Measurements from ENCODE around the gene USP34. TPM values are rescaled to one million over a fixed set of nuclear protein-coding genes. Genes with fewer than 3 reads are reported as not detected.

Gene USP34
- total and polyA plus RNA-seq, 2 experiments from 2014 or later: 42.4 to 94.5 TPM

GRCh38 chr2:61181382-61182058 is 289.4 kb downstream of the USP34 start:
- peak in 1 of 2 donors; percentile 38 for DNase-seq (ENCODE audit: low read depth in 1 of 2, low spot score in 1 of 2)
- Histone ChIP-seq H3K27me3 (no peaks in the 10 kb centered on the region), H3K27ac (no peak overlapping the region), H3K9me3 (ENCODE audit: low read depth) (no peaks in the 10 kb centered on the region), H3K36me3 (peaks cover 36% of the 10 kb centered on the region), H3K4me1 (ENCODE audit: low read depth) (peaks cover 11% of the 10 kb centered on the region), H3K4me3 (no peak overlapping the region)
- TF ChIP-seq, protein P1, sequence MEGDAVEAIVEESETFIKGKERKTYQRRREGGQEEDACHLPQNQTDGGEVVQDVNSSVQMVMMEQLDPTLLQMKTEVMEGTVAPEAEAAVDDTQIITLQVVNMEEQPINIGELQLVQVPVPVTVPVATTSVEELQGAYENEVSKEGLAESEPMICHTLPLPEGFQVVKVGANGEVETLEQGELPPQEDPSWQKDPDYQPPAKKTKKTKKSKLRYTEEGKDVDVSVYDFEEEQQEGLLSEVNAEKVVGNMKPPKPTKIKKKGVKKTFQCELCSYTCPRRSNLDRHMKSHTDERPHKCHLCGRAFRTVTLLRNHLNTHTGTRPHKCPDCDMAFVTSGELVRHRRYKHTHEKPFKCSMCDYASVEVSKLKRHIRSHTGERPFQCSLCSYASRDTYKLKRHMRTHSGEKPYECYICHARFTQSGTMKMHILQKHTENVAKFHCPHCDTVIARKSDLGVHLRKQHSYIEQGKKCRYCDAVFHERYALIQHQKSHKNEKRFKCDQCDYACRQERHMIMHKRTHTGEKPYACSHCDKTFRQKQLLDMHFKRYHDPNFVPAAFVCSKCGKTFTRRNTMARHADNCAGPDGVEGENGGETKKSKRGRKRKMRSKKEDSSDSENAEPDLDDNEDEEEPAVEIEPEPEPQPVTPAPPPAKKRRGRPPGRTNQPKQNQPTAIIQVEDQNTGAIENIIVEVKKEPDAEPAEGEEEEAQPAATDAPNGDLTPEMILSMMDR (IDR thresholded peaks at IDR 0.05; ENCODE audit: low read depth, low read length): no peak

- Histone ChIP-seq H3K4me1 (ENCODE audit: low read depth) (peaks cover 11% of the 10 kb centered on the region), H3K27me3 (no peaks in the 10 kb centered on the region), H3K36me3 (peaks cover 28% of the 10 kb centered on the region), H3K9me3 (ENCODE audit: low read depth) (no peaks in the 10 kb centered on the region), H3K4me3 (no peak overlapping the region), H3K27ac (peak overlapping the region; percentile 18)
- no peak for DNase-seq (ENCODE audit: low read depth in 1 of 2, low spot score in 1 of 2)
- TF ChIP-seq, protein P1 (IDR thresholded peaks at IDR 0.05; ENCODE audit: low read depth, low read length): no peak
Measured at GRCh38 chr2:61180686-61181085, 290.2 kb downstream of the USP34 start.

DNA sequence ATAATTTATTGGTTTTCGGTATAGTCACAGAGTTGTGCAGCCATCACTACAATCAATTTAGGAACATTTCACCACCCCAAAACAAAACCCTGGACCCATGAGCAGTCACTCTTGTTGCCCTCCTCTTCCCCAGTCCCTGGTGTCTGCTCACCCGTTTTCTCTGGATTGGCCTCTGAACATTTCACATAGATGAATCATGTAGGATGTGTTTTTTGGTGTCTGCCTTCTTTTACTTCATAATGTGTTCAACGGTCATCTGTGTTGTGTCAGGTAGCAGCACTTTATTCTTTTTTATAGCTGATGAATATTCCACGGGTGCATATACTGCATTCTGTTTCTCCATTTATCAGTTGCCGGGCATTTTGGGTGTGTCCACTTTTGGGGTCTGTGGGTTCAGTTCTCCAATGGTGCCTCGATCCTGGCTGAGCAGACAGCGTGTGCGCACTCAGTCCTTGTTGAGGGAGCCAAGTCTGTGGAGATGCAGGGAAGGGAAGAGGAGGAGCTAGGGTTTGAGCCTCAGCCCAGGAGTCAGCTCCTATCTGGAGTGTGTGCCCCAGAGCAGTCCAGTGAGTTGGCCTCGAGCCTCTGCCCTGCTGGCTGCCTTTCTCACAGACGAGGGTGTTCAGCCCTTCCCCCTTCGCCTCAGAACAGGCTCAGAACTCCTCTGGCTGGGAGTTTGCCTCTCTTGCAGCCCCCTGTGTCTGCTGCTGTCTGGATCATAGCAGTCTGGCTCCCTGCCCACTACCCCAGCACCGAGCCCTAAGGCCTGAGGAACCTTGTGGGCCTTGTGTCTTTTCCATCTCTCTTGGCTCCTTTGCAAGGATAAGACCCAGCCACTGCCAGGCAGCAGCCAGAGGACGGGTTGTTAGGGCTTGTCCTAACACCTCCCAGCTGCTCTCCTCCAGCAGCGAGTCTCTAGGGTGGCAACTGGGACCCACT is 290.9 kb downstream of the USP34 start:
- DNase-seq (ENCODE audit: low read depth in 1 of 2, low spot score in 1 of 2): peak; percentile 26 to 95
- H3K27me3 ChIP-seq: no peaks in the 10 kb centered on the region
- H3K4me1 ChIP-seq (ENCODE audit: low read depth): peaks cover 11% of the 10 kb centered on the region
- peaks cover 22% of the 10 kb centered on the region for H3K36me3 ChIP-seq
- TF ChIP-seq, protein P1 (IDR thresholded peaks at IDR 0.05; ENCODE audit: low read depth, low read length): no peak
- no peaks in the 10 kb centered on the region for H3K9me3 ChIP-seq (ENCODE audit: low read depth)
- H3K4me3 ChIP-seq: no peak overlapping the region
- peak overlapping the region; percentile 18 for H3K27ac ChIP-seq

DNA sequence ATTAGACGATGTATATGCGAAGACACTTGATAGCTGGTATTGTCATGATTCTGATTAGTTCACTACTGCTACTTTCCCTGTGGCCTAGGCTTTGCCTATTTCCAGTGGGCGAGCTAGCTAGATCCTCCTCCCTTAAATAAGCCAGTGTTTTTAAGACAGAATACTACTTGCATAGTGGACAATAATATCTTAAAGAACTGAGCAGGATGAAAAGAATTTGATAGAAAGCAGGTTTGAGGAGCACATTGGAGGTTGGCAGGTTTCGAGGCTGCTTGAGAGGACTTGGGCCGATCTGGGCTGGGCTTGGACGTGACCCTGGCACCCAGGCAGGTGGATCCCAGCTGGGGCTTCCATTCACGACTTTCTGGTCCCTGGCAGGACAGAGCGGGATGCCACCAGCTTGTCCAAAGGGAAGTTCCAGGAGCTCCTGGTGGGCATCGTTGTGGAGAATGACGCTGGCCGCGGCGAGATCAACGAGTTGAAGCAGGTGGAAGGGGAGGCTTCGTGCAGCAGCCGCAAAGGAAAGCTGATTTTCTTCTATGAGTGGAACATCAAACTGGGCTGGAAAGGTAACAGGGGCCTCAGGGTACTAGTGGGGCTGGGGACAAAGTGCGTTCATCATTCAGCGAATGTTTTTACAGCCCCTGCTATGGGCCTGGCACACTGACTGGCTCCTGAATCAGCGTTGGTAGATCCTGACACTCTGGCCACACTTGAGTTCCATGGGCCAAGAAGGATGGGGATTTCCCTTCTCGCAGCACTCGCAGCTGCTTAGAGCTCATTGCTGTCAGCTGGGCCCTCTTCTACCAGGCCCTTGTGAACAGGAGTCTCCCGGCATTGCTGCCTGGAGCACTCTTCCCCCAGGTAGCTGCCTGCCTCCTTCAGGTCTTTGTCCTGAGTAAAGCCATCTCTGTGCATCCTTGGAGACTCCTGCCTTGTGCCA is 292.0 kb downstream of the USP34 start:
- peak in 1 of 2 donors; percentile 42 for DNase-seq (ENCODE audit: low read depth in 1 of 2, low spot score in 1 of 2)
- H3K9me3 ChIP-seq (ENCODE audit: low read depth): no peaks in the 10 kb centered on the region
- peak overlapping the region; percentile 92 for H3K27ac ChIP-seq
- TF ChIP-seq, protein P1 (IDR thresholded peaks at IDR 0.05; ENCODE audit: low read depth, low read length): no peak
- H3K4me1 ChIP-seq (ENCODE audit: low read depth): peaks cover 11% of the 10 kb centered on the region
- peaks cover 17% of the 10 kb centered on the region for H3K36me3 ChIP-seq
- H3K4me3 ChIP-seq: no peak overlapping the region
- H3K27me3 ChIP-seq: no peaks in the 10 kb centered on the region
